Trophoblast cell (in vitro differentiated cells and primary cell): ENCODE measurements around the gene UBP1.

ENCODE experiments used
- DNase-seq, 2 donors: peaks; one replicate each; pipeline ENCODE4 v3.0.0-alpha.2; 2016
- H2AFZ ChIP-seq: 2 replicates; pipeline ENCODE4 v1.6.1; 2013; ENCODE audit warnings: low read length, moderate library complexity, mild to moderate bottlenecking; ENCODE audit not compliant: insufficient read depth, poor library complexity
- H2AK5ac ChIP-seq: 2 replicates; pipeline ENCODE4 v1.6.1; 2013; ENCODE audit warnings: mild to moderate bottlenecking, low read length
- H2BK120ac ChIP-seq: 2 replicates; pipeline ENCODE4 v1.6.1; 2013; ENCODE audit warnings: low read length, mild to moderate bottlenecking, moderate library complexity; ENCODE audit not compliant: insufficient read depth, poor library complexity
- H2BK12ac ChIP-seq: 2 replicates; pipeline ENCODE4 v1.6.1; 2013; ENCODE audit warnings: mild to moderate bottlenecking, low read length, moderate library complexity
- H2BK5ac ChIP-seq: 2 replicates; pipeline ENCODE4 v1.6.1; 2013; ENCODE audit warnings: low read length, low read depth, moderate library complexity, mild to moderate bottlenecking; ENCODE audit not compliant: poor library complexity
- H3K14ac ChIP-seq: 2 replicates; pipeline ENCODE4 v1.6.1; 2013; ENCODE audit warnings: mild to moderate bottlenecking, low read length
- H3K18ac ChIP-seq: 2 replicates; pipeline ENCODE4 v1.6.1; 2013; ENCODE audit warnings: mild to moderate bottlenecking, low read length
- H3K23ac ChIP-seq: 2 replicates; pipeline ENCODE4 v1.6.1; 2013; ENCODE audit warnings: low read length
- H3K27ac ChIP-seq: 2 replicates; pipeline ENCODE4 v1.5.1; 2013; ENCODE audit warnings: low read depth, mild to moderate bottlenecking, inconsistent platforms, low read length, moderate library complexity
- H3K27me3 ChIP-seq: 2 replicates; pipeline ENCODE4 v1.6.1; 2013; ENCODE audit warnings: inconsistent platforms, mild to moderate bottlenecking, low read length, moderate library complexity; ENCODE audit not compliant: insufficient read depth
- H3K36me3 ChIP-seq, 2 experiments: 1 replicate in 1 of 2; 2 replicates in 1 of 2; pipeline ENCODE4 v1.6.1; 2013; ENCODE audit warnings: low read length in 2 of 2, mild to moderate bottlenecking in 2 of 2, moderate library complexity in 1 of 2; ENCODE audit not compliant: insufficient read depth in 2 of 2, control insufficient read depth in 1 of 2
- H3K4ac ChIP-seq: 2 replicates; pipeline ENCODE4 v1.6.1; 2013; ENCODE audit warnings: low read depth, mild to moderate bottlenecking, low read length, moderate library complexity
- H3K4me1 ChIP-seq, 2 experiments: 1 replicate in 1 of 2; 2 replicates in 1 of 2; pipeline ENCODE4 v1.6.1; 2013; ENCODE audit warnings: low read length in 2 of 2, mild to moderate bottlenecking in 2 of 2, moderate library complexity in 1 of 2; ENCODE audit not compliant: insufficient read depth in 2 of 2, control insufficient read depth in 1 of 2
- H3K4me2 ChIP-seq: 2 replicates; pipeline ENCODE4 v1.6.1; 2013; ENCODE audit warnings: inconsistent platforms, mild to moderate bottlenecking, low read length, moderate library complexity
- H3K4me3 ChIP-seq: 2 replicates; pipeline ENCODE4 v1.5.1; 2013; ENCODE audit warnings: mild to moderate bottlenecking, low read depth, low read length, inconsistent platforms
- H3K79me1 ChIP-seq: one replicate; pipeline ENCODE4 v1.6.1; 2013; ENCODE audit warnings: low read length
- H3K79me2 ChIP-seq: 2 replicates; pipeline ENCODE4 v1.6.1; 2013; ENCODE audit warnings: low read length, mild to moderate bottlenecking; ENCODE audit not compliant: control insufficient read depth, insufficient read depth, poor library complexity
- H3K9ac ChIP-seq: 2 replicates; pipeline ENCODE4 v1.6.1; 2013; ENCODE audit warnings: mild to moderate bottlenecking, low read length
- H3K9me3 ChIP-seq: 2 replicates; pipeline ENCODE4 v1.6.1; 2013; ENCODE audit warnings: low read depth, mild to moderate bottlenecking, control low read depth, inconsistent platforms, low read length; ENCODE audit not compliant: insufficient read depth
- H4K12ac ChIP-seq: 2 replicates; pipeline ENCODE4 v1.6.1; 2013; ENCODE audit warnings: low read depth, mild to moderate bottlenecking, low read length, moderate library complexity
- H4K8ac ChIP-seq: 2 replicates; pipeline ENCODE4 v1.6.1; 2013; ENCODE audit warnings: low read depth, mild to moderate bottlenecking, low read length, moderate library complexity
- H4K91ac ChIP-seq: one replicate; pipeline ENCODE4 v1.6.1; 2013; ENCODE audit warnings: low read depth, mild to moderate bottlenecking, low read length, moderate library complexity
- WGBS: extraction: QIAGEN DNeasy Blood & Tissue Kit; methylation state at CpG from one replicate; pipeline ENCODE4 v1.1.7; 2013; ENCODE audit warnings: missing lambda C conversion rate; ENCODE audit not compliant: insufficient read length, insufficient coverage; ENCODE audit errors: extremely low coverage; 5-methylcytosine and 5-hydroxymethylcytosine counted together

UBP1 gene

GRCh38 chr3:33392703-33393125 is 47.5 kb downstream of the UBP1 start:
- Histone ChIP-seq H2BK120ac (no peak overlapping the region), H3K27ac (no peak overlapping the region), H4K8ac (no peak overlapping the region), H3K79me1 (no peaks in the 10 kb centered on the region), H4K91ac (no peak overlapping the region), H2AFZ (no peak overlapping the region), H2BK12ac (no peak overlapping the region), H2AK5ac (no peak overlapping the region), H3K79me2 (no peaks in the 10 kb centered on the region), H3K4me2 (no peak overlapping the region), H3K4ac (no peak overlapping the region), H2BK5ac (no peak overlapping the region), H3K27me3 (no peaks in the 10 kb centered on the region), H3K9ac (no peak overlapping the region), H3K4me1 (no peaks in the 10 kb centered on the region), H3K36me3 (peaks cover 23 to 35% of the 10 kb centered on the region in 2 experiments), H3K14ac (no peak overlapping the region), H3K9me3 (peaks cover 1% of the 10 kb centered on the region), H3K18ac (no peak overlapping the region), H3K23ac (no peak overlapping the region), H3K4me3 (no peak overlapping the region), H4K12ac (no peak overlapping the region)
- WGBS, result no CpG with 5 or more reads among the region's 4 CpGs
- DNase-seq, result no peak

GRCh38 chr3:33392144-33392543 is 48.1 kb downstream of the UBP1 start:
- Histone ChIP-seq H2BK12ac (no peak overlapping the region), H3K79me2 (no peaks in the 10 kb centered on the region), H3K4me3 (no peak overlapping the region), H4K8ac (no peak overlapping the region), H3K36me3 (peaks cover 27 to 39% of the 10 kb centered on the region in 2 experiments), H3K4me2 (no peak overlapping the region), H2AK5ac (no peak overlapping the region), H3K14ac (no peak overlapping the region), H2BK120ac (no peak overlapping the region), H2BK5ac (no peak overlapping the region), H3K27me3 (no peaks in the 10 kb centered on the region), H2AFZ (no peak overlapping the region), H3K4me1 (no peaks in the 10 kb centered on the region), H3K23ac (no peak overlapping the region), H4K12ac (no peak overlapping the region), H3K27ac (no peak overlapping the region), H3K9me3 (peaks cover 1% of the 10 kb centered on the region), H3K9ac (no peak overlapping the region), H3K4ac (no peak overlapping the region), H3K79me1 (no peaks in the 10 kb centered on the region), H3K18ac (no peak overlapping the region), H4K91ac (no peak overlapping the region)
- DNase-seq, result no peak
- WGBS, result no CpG with 5 or more reads among the region's 4 CpGs

GRCh38 chr3:33391255-33391995 is 48.8 kb downstream of the UBP1 start:
- Histone ChIP-seq H3K79me1 (no peaks in the 10 kb centered on the region), H2AFZ (no peak overlapping the region), H3K4me1 (no peaks in the 10 kb centered on the region), H3K23ac (no peak overlapping the region), H3K79me2 (no peaks in the 10 kb centered on the region), H2BK12ac (no peak overlapping the region), H3K27me3 (no peaks in the 10 kb centered on the region), H2AK5ac (no peak overlapping the region), H4K8ac (no peak overlapping the region), H3K9ac (no peak overlapping the region), H3K36me3 (peaks cover 25 to 36% of the 10 kb centered on the region in 2 experiments), H2BK120ac (no peak overlapping the region), H4K91ac (no peak overlapping the region), H3K4ac (no peak overlapping the region), H3K27ac (no peak overlapping the region), H2BK5ac (no peak overlapping the region), H3K4me2 (no peak overlapping the region), H3K9me3 (peaks cover 1% of the 10 kb centered on the region), H4K12ac (no peak overlapping the region), H3K4me3 (no peak overlapping the region), H3K18ac (no peak overlapping the region), H3K14ac (no peak overlapping the region)
- WGBS, result no CpG with 5 or more reads among the region's 8 CpGs
- no peak for DNase-seq

GRCh38 chr3:33389908-33390307 is 50.3 kb downstream of the UBP1 start:
- H3K14ac ChIP-seq, result no peak overlapping the region
- no peaks in the 10 kb centered on the region for H3K27me3 ChIP-seq
- H4K91ac ChIP-seq, result no peak overlapping the region
- H2BK120ac ChIP-seq, result no peak overlapping the region
- H3K9ac ChIP-seq, result no peak overlapping the region
- no peak overlapping the region for H3K27ac ChIP-seq
- no peak overlapping the region for H3K23ac ChIP-seq
- no peak overlapping the region for H2AK5ac ChIP-seq
- H4K8ac ChIP-seq, result no peak overlapping the region
- no CpG with 5 or more reads among the region's 4 CpGs for WGBS
- no peaks in the 10 kb centered on the region for H3K9me3 ChIP-seq
- peaks cover 22 to 34% of the 10 kb centered on the region in 2 experiments for H3K36me3 ChIP-seq
- no peak for DNase-seq
- H4K12ac ChIP-seq, result no peak overlapping the region
- no peak overlapping the region for H2BK5ac ChIP-seq
- H3K79me2 ChIP-seq, result no peaks in the 10 kb centered on the region
- no peak overlapping the region for H3K4me2 ChIP-seq
- no peaks in the 10 kb centered on the region for H3K4me1 ChIP-seq
- no peak overlapping the region for H3K4me3 ChIP-seq
- no peaks in the 10 kb centered on the region for H3K79me1 ChIP-seq
- H2AFZ ChIP-seq, result no peak overlapping the region
- no peak overlapping the region for H3K18ac ChIP-seq
- no peak overlapping the region for H2BK12ac ChIP-seq
- no peak overlapping the region for H3K4ac ChIP-seq
